Measurements from ENCODE around the gene SMIM1.

GRCh38 chr1:3822421-3822820 lies 49.9 kb downstream of the SMIM1 start:
- TF ChIP-seq CTCF (IDR thresholded peaks at IDR 0.05; ENCODE audit: low read depth, low read length), result no peak
- TF ChIP-seq EZH2phosphoT487 (IDR thresholded peaks at IDR 0.05; ENCODE audit: low read depth), result no peak

Measured in OCI-LY3 (cell line).